IPS-NIHi7 (cell line): ENCODE data around the gene OR52M1.
"Not testable (repeated sequence)": the region's sequence is repeated elsewhere in the genome, so short reads cannot be mapped to it uniquely, and the experiment has no call there.

Experiments
- DNase-seq: peaks from one replicate; pipeline ENCODE4 v3.0.0; 2012; ENCODE audit warnings: mixed read lengths; ENCODE audit errors: extremely low spot score

The OR52M1 gene

DNA sequence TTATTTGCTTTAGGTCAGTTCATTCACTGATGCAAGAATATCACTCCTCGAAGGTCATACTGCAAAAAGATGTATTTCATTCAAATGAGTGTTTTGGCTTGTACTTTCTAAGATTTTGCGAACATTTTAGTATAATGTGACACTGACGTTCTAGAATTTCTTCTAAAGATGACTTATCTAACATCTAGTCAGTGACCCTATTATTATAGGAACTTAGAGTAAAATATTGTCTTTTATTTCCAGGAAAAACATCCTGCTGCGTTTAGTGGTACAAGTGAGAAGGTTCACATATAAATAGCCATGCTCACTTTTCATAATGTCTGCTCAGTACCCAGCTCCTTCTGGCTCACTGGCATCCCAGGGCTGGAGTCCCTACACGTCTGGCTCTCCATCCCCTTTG lies at the start of gene OR52M1:
Gene OR52M1 (plus strand): TSS at position 301 of the 400 bp plus-strand sequence. CDS start 0 bp downstream, at position 301.
- no peak for DNase-seq

DNA sequence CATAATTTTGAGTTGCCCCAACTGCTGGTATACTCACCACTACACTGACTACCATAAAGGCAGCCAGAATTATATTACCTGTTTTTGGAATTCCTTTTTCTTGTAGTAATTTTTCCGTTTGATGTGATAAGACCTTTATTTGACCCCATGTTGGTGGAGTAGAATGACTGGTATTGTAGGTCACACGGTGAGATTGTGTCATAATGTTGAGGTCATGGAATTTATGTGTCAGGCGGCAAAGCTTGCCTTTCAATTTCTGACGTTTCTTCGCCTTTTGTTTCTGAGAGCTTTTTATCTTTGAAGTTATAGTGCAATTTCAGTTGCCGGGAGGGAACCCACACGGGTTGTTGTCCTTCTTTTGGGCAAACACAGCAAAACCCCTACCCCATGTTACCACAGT lies 49.5 kb upstream of the OR52M1 start:
- DNase-seq: no peak

- no peak for DNase-seq
Measured at GRCh38 chr11:4495986-4496385, 49.0 kb upstream of the OR52M1 start.

DNA sequence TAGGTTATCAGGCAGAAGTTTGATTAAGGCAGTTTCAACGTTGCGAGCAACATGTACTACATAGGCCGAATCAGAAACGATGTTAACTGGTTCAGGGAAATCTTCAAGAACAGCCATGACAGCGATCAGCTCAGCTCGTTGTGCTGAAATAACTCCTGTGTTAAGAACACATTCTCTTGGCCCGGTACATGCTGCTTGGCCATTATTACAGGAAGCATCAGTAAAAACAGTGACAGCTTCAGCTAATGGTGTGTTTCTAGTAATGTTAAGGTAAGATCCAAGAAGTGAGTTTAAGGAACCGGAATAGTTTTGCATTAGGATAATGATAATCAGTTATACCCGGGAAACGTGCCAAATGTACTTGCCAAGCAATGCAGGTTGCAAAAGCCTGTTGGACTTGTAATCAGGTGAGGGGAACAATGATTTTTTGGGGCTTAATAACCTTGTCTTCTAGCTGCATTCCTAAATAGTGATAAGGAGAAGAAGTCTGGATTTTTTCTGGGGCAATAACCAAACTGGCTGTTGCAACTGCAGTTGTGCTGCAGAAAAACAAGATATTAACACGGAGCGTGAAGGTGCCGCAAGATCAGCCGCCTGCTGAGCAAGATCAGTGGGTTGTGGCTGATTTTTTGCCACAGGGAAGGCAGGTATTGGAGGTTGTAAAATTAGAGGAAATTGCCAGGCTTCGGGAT lies 48.3 kb upstream of the OR52M1 start:
- DNase-seq: no peak

GRCh38 chr11:4508886-4509285 lies 36.1 kb upstream of the OR52M1 start:
- DNase-seq: no peak

DNA sequence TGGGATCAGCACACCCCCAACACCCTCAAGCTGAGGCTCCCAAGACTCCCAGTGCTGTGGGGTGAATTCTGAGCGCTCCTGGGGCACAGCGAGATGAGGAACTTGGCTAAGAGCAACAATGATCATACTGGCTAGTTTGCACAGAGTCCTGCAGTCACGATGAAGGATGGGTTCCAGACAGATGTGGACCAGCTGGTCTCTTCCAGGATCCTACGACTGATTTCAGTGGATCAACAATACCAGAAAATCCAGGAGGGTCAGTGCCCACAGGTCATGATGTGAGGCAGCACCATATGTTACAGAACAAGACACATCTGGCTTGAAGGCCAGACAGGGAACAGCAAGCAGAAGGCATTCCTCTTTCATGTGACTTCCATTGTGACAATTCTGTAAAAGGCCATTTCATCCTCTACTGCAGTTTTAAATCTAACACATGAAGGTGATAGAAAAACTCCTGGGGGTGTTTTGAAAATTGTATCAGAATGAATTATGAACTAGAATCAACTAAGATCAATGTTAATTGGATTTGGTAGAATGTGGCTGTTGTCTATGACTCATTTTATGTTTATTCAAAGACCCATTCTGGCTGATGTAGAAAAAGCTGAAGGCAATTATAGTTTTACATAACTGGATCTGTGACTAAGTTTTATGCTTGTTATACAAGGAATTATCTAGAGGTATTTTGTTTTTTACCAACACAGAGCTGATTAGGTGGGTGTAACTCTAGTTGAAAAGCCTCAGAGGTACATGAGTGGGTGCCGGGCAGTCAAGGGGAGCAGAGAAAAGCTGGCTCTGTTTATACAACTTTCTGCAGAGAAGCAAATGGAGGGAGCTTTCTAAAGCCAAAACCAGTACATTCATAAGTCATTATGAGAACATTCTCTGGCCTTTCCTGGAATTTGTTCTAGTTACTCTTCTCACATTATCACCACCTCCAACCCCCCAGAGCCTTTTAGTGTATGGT lies 33.4 kb upstream of the OR52M1 start:
- no peak for DNase-seq

DNA sequence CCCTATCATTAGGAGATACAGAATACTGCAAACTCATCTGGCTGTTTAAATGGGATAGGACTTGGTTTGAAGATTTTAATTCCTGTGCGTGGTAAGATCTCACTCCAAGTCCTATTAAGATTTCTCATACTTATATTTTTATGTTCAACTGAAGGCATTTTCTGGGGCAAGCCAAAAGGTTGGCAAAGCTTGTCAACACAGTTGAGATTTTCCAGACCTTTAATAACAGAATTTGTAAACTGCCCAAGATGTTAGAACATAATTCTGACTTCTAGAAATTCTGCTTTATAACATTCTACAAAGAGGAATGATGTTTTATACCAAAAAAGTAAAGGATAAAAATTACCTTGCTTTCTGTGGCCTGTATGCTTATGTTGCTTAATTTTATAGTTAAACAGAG lies 30.8 kb upstream of the OR52M1 start:
- DNase-seq: no peak

DNA sequence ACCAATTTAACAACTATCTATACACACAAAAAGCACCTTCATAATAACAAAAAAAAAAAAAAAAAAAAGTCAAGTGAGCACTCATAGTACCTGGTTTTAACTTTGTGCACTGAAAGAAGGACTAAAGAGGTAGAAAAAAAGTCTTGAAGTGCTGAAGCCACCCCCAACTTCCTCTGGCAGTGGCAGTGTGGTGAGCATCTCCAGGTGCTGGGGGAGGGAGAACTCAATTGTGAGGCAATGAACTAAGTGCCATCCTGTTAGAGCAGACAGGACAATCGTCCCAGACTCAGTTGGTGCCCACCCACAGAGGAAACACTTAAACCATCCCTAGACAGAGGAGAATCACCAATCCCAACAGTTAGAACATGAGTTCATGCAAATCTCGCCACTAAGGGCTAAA lies 22.7 kb upstream of the OR52M1 start:
- DNase-seq: no peak

DNA sequence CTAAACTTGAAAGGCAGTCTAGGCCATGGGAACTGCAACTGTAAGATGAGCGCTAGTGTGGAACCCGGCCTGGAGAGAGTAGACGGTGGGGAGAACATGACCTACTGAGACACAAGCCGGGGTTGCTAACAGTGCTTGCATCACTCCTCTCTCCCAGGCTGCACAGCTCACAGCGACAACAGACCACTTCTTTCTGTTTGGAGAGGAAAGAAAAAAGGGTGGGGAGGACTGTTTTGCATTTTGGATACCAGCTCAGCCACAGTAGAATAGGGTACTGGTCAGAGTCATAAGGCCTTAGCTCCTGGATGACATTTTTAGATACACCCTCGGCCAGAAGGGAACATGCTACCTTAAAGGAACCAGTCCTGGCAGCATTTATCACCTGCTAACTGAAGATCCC lies 22.2 kb upstream of the OR52M1 start:
- DNase-seq: no peak

DNA sequence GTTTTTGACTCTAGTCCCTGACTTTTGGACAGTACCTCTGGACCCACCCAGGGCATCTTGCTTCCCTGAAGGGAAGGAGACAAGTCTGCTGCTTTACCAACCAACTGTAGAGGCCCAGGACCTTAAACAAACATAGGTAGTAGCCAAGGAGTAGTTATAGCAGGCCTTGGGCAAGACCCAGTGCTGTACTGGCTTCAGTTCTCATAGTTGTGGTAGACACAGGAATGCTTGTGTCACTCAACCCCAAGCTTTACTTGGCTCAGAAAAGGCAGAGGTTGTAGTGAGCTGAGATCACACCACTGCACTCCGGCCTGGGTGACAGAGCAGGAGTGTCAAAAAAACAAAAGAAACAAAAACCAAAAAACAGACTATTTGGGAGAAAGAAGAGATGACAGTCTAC lies 21.3 kb upstream of the OR52M1 start:
- no peak for DNase-seq

- DNase-seq: no peak
Measured at GRCh38 chr11:4527926-4528325, 17.1 kb upstream of the OR52M1 start.

GRCh38 chr11:4531686-4532085 lies 13.3 kb upstream of the OR52M1 start:
- not testable (repeated sequence) for DNase-seq

- peak; percentile 73 for DNase-seq
Measured at GRCh38 chr11:4539603-4540219, 5.3 kb upstream of the OR52M1 start.

DNA sequence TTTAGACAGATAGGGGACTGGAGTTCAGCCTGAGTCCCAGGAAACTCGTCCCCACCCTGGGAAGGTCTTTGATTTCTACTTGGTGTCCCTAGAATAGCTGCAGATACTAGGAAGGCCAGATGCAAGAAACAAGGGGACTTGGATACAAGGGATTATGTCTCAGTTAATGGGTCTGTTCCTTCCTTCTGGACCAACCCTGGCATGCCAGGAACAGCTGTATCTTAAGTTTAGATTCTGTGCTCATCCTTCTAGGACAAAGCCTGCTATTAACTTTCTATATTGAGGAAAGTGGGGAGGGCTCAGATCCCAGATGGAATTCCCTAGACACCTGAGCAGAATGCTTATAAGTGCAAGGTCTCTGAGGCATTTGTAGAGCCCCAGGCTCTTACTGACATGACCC lies 3.9 kb upstream of the OR52M1 start:
- no peak for DNase-seq

DNA sequence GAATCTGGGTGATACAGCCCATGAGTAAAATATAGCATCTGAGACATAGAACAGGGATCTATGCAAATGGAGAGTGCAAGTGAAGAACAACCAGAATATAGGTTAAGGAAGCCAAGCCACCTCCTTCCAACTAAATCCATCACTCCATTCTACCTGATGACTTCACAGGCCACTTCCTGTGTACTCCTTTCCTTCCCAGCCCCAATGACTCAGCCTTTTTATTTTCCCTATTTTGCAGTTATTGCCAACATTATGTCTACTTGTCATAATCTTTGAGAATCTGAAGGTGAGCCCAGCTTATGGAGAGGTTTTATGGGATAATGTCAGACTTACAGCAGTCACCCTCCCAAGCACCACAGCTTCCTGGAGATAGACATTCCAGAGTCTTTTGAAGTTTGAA lies 1.4 kb upstream of the OR52M1 start:
- DNase-seq: no peak

GRCh38 chr11:4546878-4547277 lies 1.9 kb downstream of the OR52M1 start:
- DNase-seq: no peak

GRCh38 chr11:4547416-4547815 lies 2.4 kb downstream of the OR52M1 start:
- DNase-seq: no peak

- peak; percentile 52 for DNase-seq
Measured at GRCh38 chr11:4551346-4551979, 6.5 kb downstream of the OR52M1 start.

DNA sequence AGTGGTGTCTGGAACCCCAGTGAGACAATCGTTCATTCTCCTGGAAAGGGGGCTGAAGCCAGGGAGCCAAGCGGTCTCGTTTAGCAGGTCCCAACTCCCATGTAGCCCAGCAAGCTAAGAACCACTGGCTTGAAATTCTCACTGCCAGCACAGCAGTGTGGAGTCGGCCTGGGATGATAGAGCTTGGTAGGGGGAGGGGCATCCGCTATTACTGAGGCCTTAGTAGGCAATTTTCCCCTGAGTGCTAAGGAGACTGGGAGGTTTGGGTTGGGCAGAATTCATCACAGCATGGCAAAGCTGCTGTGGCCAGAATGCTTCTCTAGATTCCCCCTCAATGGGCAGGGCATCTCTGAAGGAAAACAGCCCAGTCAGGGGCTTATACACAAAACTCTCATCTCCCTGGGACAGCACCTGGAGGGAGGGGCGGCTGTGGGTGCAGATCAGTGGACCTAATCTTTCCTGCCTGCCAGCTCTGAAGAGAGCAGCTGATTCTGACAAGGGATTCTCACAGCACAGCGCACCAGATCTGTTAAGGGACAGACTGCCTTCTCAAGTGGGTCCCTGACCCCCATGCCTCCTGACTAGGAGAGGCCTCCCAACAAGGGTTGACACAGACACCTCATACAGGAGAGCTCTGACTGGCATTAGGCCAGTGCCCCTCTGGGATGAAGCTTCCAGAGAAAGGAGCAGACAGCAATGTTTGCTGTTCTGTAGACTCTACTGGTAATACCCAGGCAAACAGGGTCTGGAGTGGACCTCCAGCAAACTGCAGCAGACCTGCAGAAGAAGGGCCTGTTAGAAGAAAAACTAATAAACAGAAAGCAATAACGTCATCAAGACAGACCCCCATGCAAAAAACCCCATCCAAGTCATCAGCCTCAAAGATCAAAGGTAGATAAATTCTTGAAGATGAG lies 14.8 kb downstream of the OR52M1 start:
- DNase-seq: no peak

GRCh38 chr11:4560467-4560866 lies 15.5 kb downstream of the OR52M1 start:
- DNase-seq: no peak

- DNase-seq: no peak
Measured at GRCh38 chr11:4565371-4565770, 20.4 kb downstream of the OR52M1 start.
